ENCODE results near the gene ATG4B. TPM values are rescaled to one million over a fixed set of nuclear protein-coding genes. Genes with fewer than 3 reads are reported as not detected.

The ATG4B gene
- total RNA-seq, 4 donors from 2014 or later = 39.1 to 76.0 (median 55.3) TPM

GRCh38 chr2:241601841-241602240 lies 35.7 kb upstream of the ATG4B start:
- H3K4me1 ChIP-seq = no peaks in the 10 kb centered on the region
- WGBS = 97% methylated on average over 13 of the region's 13 CpGs
- H3K36me3 ChIP-seq = peaks cover 44 to 92% (median 79%) of the 10 kb centered on the region in 4 donors
- intact Hi-C loops (cut with DNase I) = no loop called here
- no peak overlapping the region for H3K27ac ChIP-seq (replicated peaks in 1 of 4)
- no peaks in the 10 kb centered on the region for H3K27me3 ChIP-seq
- no peaks in the 10 kb centered on the region for H3K9me3 ChIP-seq
- DNase-seq (ENCODE audit: extremely low spot score) = no peak
- H3K4me3 ChIP-seq = no peak overlapping the region
- TF ChIP-seq POLR2A (IDR thresholded peaks at IDR 0.05; ENCODE audit: low read depth) (no peak), EP300 (IDR thresholded peaks at IDR 0.05) (no peak), POLR2AphosphoS5 (IDR thresholded peaks at IDR 0.05) (no peak), CTCF (IDR thresholded peaks at IDR 0.05) (no peak)

- no peak overlapping the region for H3K4me3 ChIP-seq
- intact Hi-C loops (cut with DNase I) = no loop called here
- H3K27ac ChIP-seq (replicated peaks in 1 of 4) = no peak overlapping the region
- TF ChIP-seq EP300 (IDR thresholded peaks at IDR 0.05) = no peak
- TF ChIP-seq POLR2AphosphoS5 (IDR thresholded peaks at IDR 0.05) = no peak
- TF ChIP-seq CTCF (IDR thresholded peaks at IDR 0.05) = no peak
- TF ChIP-seq POLR2A (IDR thresholded peaks at IDR 0.05; ENCODE audit: low read depth) = no peak
- H3K4me1 ChIP-seq = no peaks in the 10 kb centered on the region
- H3K9me3 ChIP-seq = no peaks in the 10 kb centered on the region
- DNase-seq (ENCODE audit: extremely low spot score) = no peak
- 87% methylated on average over 9 of the region's 17 CpGs for WGBS
- H3K36me3 ChIP-seq = peaks cover 44 to 91% (median 72%) of the 10 kb centered on the region in 4 donors
- no peaks in the 10 kb centered on the region for H3K27me3 ChIP-seq
These were observed 34.8 kb upstream of the ATG4B start for GRCh38 chr2:241602720-241603119.

GRCh38 chr2:241603686-241604085 lies 33.8 kb upstream of the ATG4B start:
- no peak overlapping the region for H3K4me3 ChIP-seq
- WGBS = 97% methylated on average over 5 of the region's 5 CpGs
- TF ChIP-seq POLR2A (IDR thresholded peaks at IDR 0.05; ENCODE audit: low read depth) = no peak
- TF ChIP-seq EP300 (IDR thresholded peaks at IDR 0.05) = no peak
- no peak for TF ChIP-seq POLR2AphosphoS5 (IDR thresholded peaks at IDR 0.05)
- TF ChIP-seq CTCF (IDR thresholded peaks at IDR 0.05) = no peak
- no peak overlapping the region for H3K27ac ChIP-seq (replicated peaks in 1 of 4)
- H3K27me3 ChIP-seq = no peaks in the 10 kb centered on the region
- no peaks in the 10 kb centered on the region for H3K9me3 ChIP-seq
- H3K36me3 ChIP-seq = peaks cover 44 to 91% (median 67%) of the 10 kb centered on the region in 4 donors
- DNase-seq (ENCODE audit: extremely low spot score) = no peak
- peaks cover 0 to 2% (median 0%) of the 10 kb centered on the region in 4 donors for H3K4me1 ChIP-seq
- intact Hi-C loops (cut with DNase I) = no loop called here

- no peak overlapping the region for H3K27ac ChIP-seq (replicated peaks in 1 of 4)
- H3K4me1 ChIP-seq = peaks cover 9 to 27% (median 20%) of the 10 kb centered on the region in 4 donors
- intact Hi-C loops (cut with DNase I) = no loop called here
- H3K27me3 ChIP-seq = no peaks in the 10 kb centered on the region
- no peak overlapping the region for H3K4me3 ChIP-seq
- 96% methylated on average over 6 of the region's 8 CpGs for WGBS
- H3K9me3 ChIP-seq = no peaks in the 10 kb centered on the region
- no peak for DNase-seq (ENCODE audit: extremely low spot score)
- TF ChIP-seq POLR2A (IDR thresholded peaks at IDR 0.05; ENCODE audit: low read depth) = no peak
- TF ChIP-seq EP300 (IDR thresholded peaks at IDR 0.05) = no peak
- H3K36me3 ChIP-seq = peaks cover 29 to 66% (median 44%) of the 10 kb centered on the region in 4 donors
These were observed 31.3 kb upstream of the ATG4B start for GRCh38 chr2:241606186-241606585.

GRCh38 chr2:241607162-241607885 lies 30.2 kb upstream of the ATG4B start:
- Histone ChIP-seq H3K27me3 (no peaks in the 10 kb centered on the region), H3K27ac (replicated peaks in 1 of 4) (no peak overlapping the region), H3K4me1 (peaks cover 9 to 37% (median 25%) of the 10 kb centered on the region in 4 donors), H3K4me3 (no peak overlapping the region), H3K9me3 (no peaks in the 10 kb centered on the region), H3K36me3 (peaks cover 21 to 54% (median 32%) of the 10 kb centered on the region in 4 donors)
- TF ChIP-seq EP300 (IDR thresholded peaks at IDR 0.05) (no peak), POLR2A (IDR thresholded peaks at IDR 0.05; ENCODE audit: low read depth) (no peak), POLR2AphosphoS5 (IDR thresholded peaks at IDR 0.05) (no peak), CTCF (IDR thresholded peaks at IDR 0.05) (no peak)
- 95% methylated on average over 25 of the region's 27 CpGs for WGBS
- no peak for DNase-seq (ENCODE audit: extremely low spot score)
- intact Hi-C loops (cut with DNase I) = no loop called here

All from esophagus muscularis mucosa (tissue), 4 donors.